CD8-positive, alpha-beta memory T cell (primary cell): ENCODE results near the gene NCOA3. TPM values are rescaled to one million over a fixed set of nuclear protein-coding genes. Genes with fewer than 3 reads are reported as not detected.

Source experiments
- CTCF ChIA-PET: fragments of 350-600 bp; sonication (Branson Sonifier 250); formaldehyde crosslinking; loops from one replicate; lab custom pipeline; 2021; ENCODE audit warnings: antibody characterized with exemption; lab: Charles Lee
- POLR2A ChIA-PET: fragments of 350-600 bp; sonication (Branson Sonifier 250); formaldehyde crosslinking; loops from one replicate; lab custom pipeline; 2021; ENCODE audit warnings: antibody characterized with exemption; lab: Charles Lee
- DNase-seq, 5 donors: peaks; one replicate each; pipeline versions ENCODE4 v3.0.0 to v3.0.0-alpha.2; 2020 to 2022; ENCODE audit warnings: mixed read lengths in 1 of 5
- H3K27ac ChIP-seq: one replicate; pipeline ENCODE4 v1.7.0; 2013; ENCODE audit warnings: low read depth, mild to moderate bottlenecking, low read length, moderate library complexity
- H3K27me3 ChIP-seq: 2 replicates; pipeline ENCODE4 v1.7.0; 2013; ENCODE audit warnings: low read length, mild to moderate bottlenecking; ENCODE audit not compliant: insufficient read depth, poor library complexity, severe bottlenecking
- H3K36me3 ChIP-seq: 2 replicates; pipeline ENCODE4 v1.7.0; 2013; ENCODE audit warnings: mild to moderate bottlenecking, low read length, moderate library complexity; ENCODE audit not compliant: insufficient read depth
- H3K4me1 ChIP-seq: 2 replicates; pipeline ENCODE4 v1.7.0; 2013; ENCODE audit warnings: mild to moderate bottlenecking, low read length, moderate library complexity; ENCODE audit not compliant: insufficient read depth
- H3K4me3 ChIP-seq: 2 replicates; pipeline ENCODE4 v1.7.0; 2013; ENCODE audit warnings: mild to moderate bottlenecking, low read length
- H3K9me3 ChIP-seq: 2 replicates; pipeline ENCODE4 v1.7.0; 2013; ENCODE audit warnings: mild to moderate bottlenecking, low read length
- H3K27ac Mint-ChIP-seq, 8 donors: one replicate each; pipeline ENCODE4 v1.8.0; 2020 to 2021; ENCODE audit warnings: mixed read lengths in 8 of 8, mild to moderate bottlenecking in 6 of 8, inconsistent platforms in 3 of 8, moderate library complexity in 3 of 8
- H3K27me3 Mint-ChIP-seq, 2 donors: one replicate each; pipeline ENCODE4 v1.8.0; 2020 to 2021; ENCODE audit warnings: mixed read lengths in 2 of 2, mild to moderate bottlenecking in 1 of 2, moderate library complexity in 1 of 2
- H3K36me3 Mint-ChIP-seq, 3 donors: one replicate each; pipeline ENCODE4 v1.8.0; 2020 to 2021; ENCODE audit warnings: mixed read lengths in 3 of 3, inconsistent platforms in 1 of 3, mild to moderate bottlenecking in 1 of 3
- H3K4me1 Mint-ChIP-seq, 3 donors: one replicate each; pipeline ENCODE4 v1.8.0; 2020 to 2021; ENCODE audit warnings: mixed read lengths in 3 of 3, inconsistent platforms in 1 of 3, mild to moderate bottlenecking in 1 of 3
- H3K4me3 Mint-ChIP-seq, 7 donors: one replicate each; pipeline ENCODE4 v1.8.0; 2020 to 2021; ENCODE audit warnings: mixed read lengths in 7 of 7, mild to moderate bottlenecking in 6 of 7, moderate library complexity in 4 of 7, inconsistent platforms in 2 of 7
- H3K9me3 Mint-ChIP-seq, 5 donors: one replicate each; pipeline ENCODE4 v1.8.0; 2020 to 2022; ENCODE audit warnings: mixed read lengths in 5 of 5, mild to moderate bottlenecking in 3 of 5, moderate library complexity in 2 of 5, inconsistent platforms in 1 of 5
- polyA plus RNA-seq: library from polyadenylated mRNA; unstranded; fragments of 300-500 nt; fragmentation: Illumina TruSeq; gene quantifications from one replicate; pipeline ENCODE4 v1.2.3, GENCODE V29; 2021
- total RNA-seq, 2 experiments: library from RNA; stranded (reverse); gene quantifications; one replicate each; pipeline ENCODE4 v1.2.3, GENCODE V29; 2021

NCOA3 gene
- total and polyA plus RNA-seq, 3 experiments from 2014 or later = 23.8 to 93.8 (median 92.4) TPM

GRCh38 chr20:47535994-47536393 lies 34.3 kb downstream of the NCOA3 start:
- no peaks in the 10 kb centered on the region for H3K36me3 ChIP-seq
- H3K4me1 ChIP-seq = peaks cover 26% of the 10 kb centered on the region
- Mint-ChIP-seq H3K27ac (peak overlapping the region in 3 of 8 donors; percentile 58 to 89 (median 76)), H3K4me3 (peak overlapping the region in 1 of 7 donors; percentile 23), H3K27me3 (no peaks in the 10 kb centered on the region), H3K36me3 (peaks cover 0 to 23% (median 6%) of the 10 kb centered on the region in 3 donors), H3K4me1 (peaks cover 56 to 75% (median 57%) of the 10 kb centered on the region in 3 donors), H3K9me3 (no peaks in the 10 kb centered on the region)
- H3K9me3 ChIP-seq = no peaks in the 10 kb centered on the region
- no peaks in the 10 kb centered on the region for H3K27me3 ChIP-seq
- DNase-seq = no peak
- H3K4me3 ChIP-seq = no peak overlapping the region
- POLR2A ChIA-PET = interaction anchor here (0.6 kb wide), 1 partner anchor 96 kb away, joined by 4 read pairs; no protein-coding TSS in a partner anchor
- no peak overlapping the region for H3K27ac ChIP-seq
- CTCF ChIA-PET = interaction anchor here (0.9 kb wide), 1 partner anchor 9 kb away, joined by 3 read pairs; no protein-coding TSS in a partner anchor

GRCh38 chr20:47540443-47541354 lies 39.0 kb downstream of the NCOA3 start:
- no peaks in the 10 kb centered on the region for H3K27me3 ChIP-seq
- Mint-ChIP-seq H3K36me3 (peaks cover 0 to 14% (median 2%) of the 10 kb centered on the region in 3 donors), H3K9me3 (no peaks in the 10 kb centered on the region), H3K4me1 (peaks cover 65 to 83% (median 81%) of the 10 kb centered on the region in 3 donors), H3K4me3 (no peak overlapping the region), H3K27ac (peak overlapping the region in 4 of 8 donors; percentile 15 to 84 (median 28)), H3K27me3 (no peaks in the 10 kb centered on the region)
- no peaks in the 10 kb centered on the region for H3K9me3 ChIP-seq
- no peak overlapping the region for H3K27ac ChIP-seq
- ChIA-PET POLR2A (interaction anchor here (0.6 kb wide), 1 partner anchor 80 kb away, joined by 3 read pairs; no protein-coding TSS in a partner anchor), CTCF (no interaction called here)
- H3K36me3 ChIP-seq = no peaks in the 10 kb centered on the region
- H3K4me1 ChIP-seq = peaks cover 38% of the 10 kb centered on the region
- no peak for DNase-seq
- no peak overlapping the region for H3K4me3 ChIP-seq

- no peak overlapping the region for H3K4me3 Mint-ChIP-seq
- no peaks in the 10 kb centered on the region for H3K9me3 Mint-ChIP-seq
These were observed 39.8 kb downstream of the NCOA3 start for GRCh38 chr20:47541355-47541922.

GRCh38 chr20:47543006-47543431 lies 41.3 kb downstream of the NCOA3 start:
- CTCF ChIA-PET = no interaction called here
- Histone ChIP-seq H3K27me3 (no peaks in the 10 kb centered on the region), H3K36me3 (no peaks in the 10 kb centered on the region), H3K4me1 (peaks cover 33% of the 10 kb centered on the region), H3K4me3 (no peak overlapping the region), H3K27ac (no peak overlapping the region), H3K9me3 (no peaks in the 10 kb centered on the region)
- Mint-ChIP-seq H3K4me3 (peak overlapping the region in 3 of 7 donors; percentile 7 to 63 (median 14)), H3K36me3 (peaks cover 0 to 15% (median 2%) of the 10 kb centered on the region in 3 donors), H3K27me3 (no peaks in the 10 kb centered on the region), H3K27ac (peak overlapping the region; percentile 3 to 82 (median 53)), H3K9me3 (no peaks in the 10 kb centered on the region), H3K4me1 (peaks cover 65 to 85% (median 84%) of the 10 kb centered on the region in 3 donors)
- POLR2A ChIA-PET = no interaction called here
- no peak for DNase-seq

More at GRCh38 chr20:47541355-47541922, 39.8 kb downstream of the NCOA3 start:
- Histone ChIP-seq H3K27me3 (no peaks in the 10 kb centered on the region), H3K27ac (no peak overlapping the region), H3K36me3 (no peaks in the 10 kb centered on the region), H3K4me3 (no peak overlapping the region), H3K9me3 (no peaks in the 10 kb centered on the region), H3K4me1 (peaks cover 38% of the 10 kb centered on the region)
- Mint-ChIP-seq H3K36me3 (peaks cover 0 to 12% (median 2%) of the 10 kb centered on the region in 3 donors), H3K4me1 (peaks cover 64 to 83% (median 81%) of the 10 kb centered on the region in 3 donors), H3K27ac (peak overlapping the region in 4 of 8 donors; percentile 18 to 91 (median 50)), H3K27me3 (no peaks in the 10 kb centered on the region)
- ChIA-PET POLR2A (no interaction called here), CTCF (no interaction called here)
- no peak for DNase-seq

GRCh38 chr20:47544240-47544639 lies 42.6 kb downstream of the NCOA3 start:
- Mint-ChIP-seq H3K4me3 (no peak overlapping the region), H3K36me3 (peaks cover 0 to 12% (median 1%) of the 10 kb centered on the region in 3 donors), H3K9me3 (no peaks in the 10 kb centered on the region), H3K27me3 (no peaks in the 10 kb centered on the region), H3K4me1 (peaks cover 59 to 79% (median 78%) of the 10 kb centered on the region in 3 donors), H3K27ac (peak overlapping the region in 4 of 8 donors; percentile 16 to 66 (median 48))
- Histone ChIP-seq H3K27ac (no peak overlapping the region), H3K4me3 (no peak overlapping the region), H3K36me3 (no peaks in the 10 kb centered on the region), H3K9me3 (no peaks in the 10 kb centered on the region), H3K4me1 (peaks cover 31% of the 10 kb centered on the region), H3K27me3 (no peaks in the 10 kb centered on the region)
- no peak for DNase-seq
- CTCF ChIA-PET = no interaction called here
- POLR2A ChIA-PET = no interaction called here

- Histone ChIP-seq H3K36me3 (no peaks in the 10 kb centered on the region), H3K27ac (no peak overlapping the region), H3K9me3 (no peaks in the 10 kb centered on the region), H3K4me3 (no peak overlapping the region), H3K4me1 (peaks cover 26% of the 10 kb centered on the region), H3K27me3 (no peaks in the 10 kb centered on the region)
- Mint-ChIP-seq H3K4me1 (peaks cover 58 to 78% (median 76%) of the 10 kb centered on the region in 3 donors), H3K9me3 (no peaks in the 10 kb centered on the region), H3K36me3 (peaks cover 0 to 17% (median 1%) of the 10 kb centered on the region in 3 donors), H3K27me3 (no peaks in the 10 kb centered on the region), H3K4me3 (no peak overlapping the region), H3K27ac (peak overlapping the region in 2 of 8 donors; percentile 26 to 68)
- no peak for DNase-seq
- POLR2A ChIA-PET = interaction anchor here (0.7 kb wide), 1 partner anchor 1898 kb away, joined by 8 read pairs; no protein-coding TSS in a partner anchor
- CTCF ChIA-PET = interaction anchor here (1.3 kb wide), 1 partner anchor 9 kb away, joined by 3 read pairs; no protein-coding TSS in a partner anchor
These were observed 43.2 kb downstream of the NCOA3 start for GRCh38 chr20:47544852-47545251.

GRCh38 chr20:47545499-47545898 lies 43.8 kb downstream of the NCOA3 start:
- Mint-ChIP-seq H3K27ac (peak overlapping the region in 1 of 8 donors; percentile 41), H3K36me3 (peaks cover 0 to 19% (median 1%) of the 10 kb centered on the region in 3 donors), H3K9me3 (no peaks in the 10 kb centered on the region), H3K4me3 (peak overlapping the region in 1 of 7 donors; percentile 46), H3K4me1 (peaks cover 57 to 74% (median 73%) of the 10 kb centered on the region in 3 donors), H3K27me3 (no peaks in the 10 kb centered on the region)
- DNase-seq = no peak
- ChIA-PET CTCF (interaction anchor here (1.3 kb wide), 1 partner anchor 9 kb away, joined by 3 read pairs; no protein-coding TSS in a partner anchor), POLR2A (no interaction called here)
- Histone ChIP-seq H3K36me3 (no peaks in the 10 kb centered on the region), H3K27ac (no peak overlapping the region), H3K4me3 (no peak overlapping the region), H3K27me3 (no peaks in the 10 kb centered on the region), H3K9me3 (no peaks in the 10 kb centered on the region), H3K4me1 (peaks cover 23% of the 10 kb centered on the region)
